ENCODE data around the gene SMC1B.
"Not testable (repeated sequence)": the region's sequence is repeated elsewhere in the genome, so short reads cannot be mapped to it uniquely, and the experiment has no call there.

Gene SMC1B

DNA sequence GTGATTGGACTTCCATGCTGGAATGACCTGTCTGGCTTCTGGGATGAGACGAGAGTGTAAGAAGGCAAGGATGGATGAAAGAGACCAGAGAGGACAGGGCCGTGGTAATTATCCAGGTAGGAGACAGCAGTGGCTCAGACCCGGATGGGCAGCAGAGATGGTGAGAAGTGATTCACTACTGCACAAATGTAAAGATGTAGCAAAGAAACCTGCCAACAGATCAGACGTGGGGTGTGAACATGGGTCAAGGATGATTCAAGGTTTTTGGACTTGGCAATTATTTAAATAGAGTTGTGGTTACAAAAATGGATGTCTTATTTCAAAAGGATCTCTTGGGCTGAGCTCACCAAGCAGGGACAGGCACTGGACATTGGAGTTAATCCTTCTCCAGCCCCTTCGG lies 32.8 kb upstream of the SMC1B start:
- DNase-seq: no peak

DNA sequence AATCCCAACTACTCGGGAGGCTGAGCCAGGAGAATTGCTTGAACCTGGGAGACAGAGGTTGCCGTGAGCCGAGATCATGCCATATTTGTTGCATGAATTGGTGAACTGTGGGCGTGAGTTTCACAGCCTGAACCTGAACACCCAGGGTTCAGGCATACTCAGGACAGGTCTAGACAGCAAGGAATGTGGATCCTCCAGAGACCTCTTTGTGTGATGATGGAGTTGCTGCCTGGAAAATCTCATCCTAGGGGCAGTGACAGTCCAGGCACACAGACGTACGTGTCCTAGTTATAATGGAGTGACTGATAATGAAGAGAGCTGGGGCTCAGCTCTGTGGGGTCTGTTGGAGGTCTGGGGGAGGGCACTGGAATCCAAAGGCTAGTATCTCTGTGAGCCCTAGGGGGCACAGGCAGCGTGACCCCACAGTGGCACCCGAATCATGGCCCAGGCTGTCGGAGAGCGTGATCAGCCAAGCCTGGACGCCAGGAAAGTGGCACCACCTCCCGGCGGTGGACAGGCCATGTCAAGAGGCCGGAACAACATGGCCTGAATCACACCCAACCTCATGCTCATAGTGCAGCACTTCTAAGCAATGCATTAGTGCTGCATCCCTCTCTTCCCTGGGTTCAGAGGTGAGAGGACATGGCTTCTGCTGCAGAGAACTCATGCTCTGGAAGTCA lies 31.8 kb upstream of the SMC1B start:
- no peak for DNase-seq

GRCh38 chr22:45444168-45444567 lies 30.8 kb upstream of the SMC1B start:
- DNase-seq: no peak

DNA sequence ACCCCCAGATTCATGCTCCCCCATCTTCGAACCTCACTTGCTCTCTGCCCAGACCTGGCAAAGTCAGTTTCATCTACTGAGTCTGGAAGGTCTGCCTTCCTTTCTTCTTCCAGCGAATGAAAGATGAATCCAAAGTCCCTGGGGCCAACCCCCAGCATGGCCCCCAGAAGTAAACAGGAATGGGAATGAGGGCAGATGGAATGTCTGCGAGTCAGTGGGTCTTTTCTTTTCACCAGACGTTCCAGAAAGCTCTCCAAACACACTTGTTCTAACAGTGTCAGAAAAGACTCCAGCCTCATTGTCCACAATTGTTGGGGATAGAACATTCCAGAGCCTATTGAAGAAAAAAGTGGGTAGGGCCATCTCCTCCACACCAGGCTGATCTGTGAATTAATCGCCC lies 28.7 kb upstream of the SMC1B start:
- no peak for DNase-seq

DNA sequence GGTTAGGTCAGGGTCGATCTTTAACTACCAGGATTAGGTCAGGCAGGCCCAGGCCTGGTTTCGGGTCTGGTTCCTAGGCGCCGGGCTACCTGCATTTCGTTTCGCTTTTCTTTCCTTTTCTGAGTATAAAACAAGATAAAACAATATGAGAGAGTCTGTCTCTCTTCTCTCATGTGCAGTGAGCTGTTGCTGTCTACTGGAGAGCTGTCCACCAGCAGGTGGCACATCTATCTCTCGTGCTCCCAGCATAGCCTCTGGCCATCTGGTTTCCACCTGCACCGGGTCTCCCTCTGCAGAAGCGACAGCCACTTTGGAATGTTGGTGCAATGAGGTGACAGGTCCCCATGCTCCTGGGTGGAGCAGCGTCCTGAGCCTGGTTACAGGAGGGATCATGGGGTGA lies 27.7 kb upstream of the SMC1B start:
- DNase-seq: peak in 14 of 56 donors; percentile 1 to 31 (median 7)

DNA sequence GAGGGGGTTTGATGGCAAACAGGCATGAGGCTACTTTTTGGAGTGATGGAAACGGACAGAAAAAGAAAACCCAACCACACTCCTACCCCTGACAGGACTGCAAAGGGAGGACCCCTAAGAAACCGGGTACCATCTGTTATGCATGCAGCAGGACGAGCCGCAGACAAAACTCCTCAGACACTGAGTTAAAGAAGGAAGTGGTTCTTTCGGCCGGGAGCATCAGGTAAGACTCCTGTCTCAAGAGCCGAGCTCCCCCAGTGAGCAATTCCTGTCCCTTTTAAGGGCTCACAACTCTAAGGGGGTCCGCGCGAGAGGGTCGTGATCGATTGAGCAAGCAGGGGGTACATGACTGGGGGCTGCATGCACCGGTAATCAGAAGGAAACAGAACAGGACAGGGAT lies 27.3 kb upstream of the SMC1B start:
- not testable (repeated sequence) for DNase-seq

GRCh38 chr22:45438336-45438735 lies 24.9 kb upstream of the SMC1B start:
- no peak for DNase-seq

DNA sequence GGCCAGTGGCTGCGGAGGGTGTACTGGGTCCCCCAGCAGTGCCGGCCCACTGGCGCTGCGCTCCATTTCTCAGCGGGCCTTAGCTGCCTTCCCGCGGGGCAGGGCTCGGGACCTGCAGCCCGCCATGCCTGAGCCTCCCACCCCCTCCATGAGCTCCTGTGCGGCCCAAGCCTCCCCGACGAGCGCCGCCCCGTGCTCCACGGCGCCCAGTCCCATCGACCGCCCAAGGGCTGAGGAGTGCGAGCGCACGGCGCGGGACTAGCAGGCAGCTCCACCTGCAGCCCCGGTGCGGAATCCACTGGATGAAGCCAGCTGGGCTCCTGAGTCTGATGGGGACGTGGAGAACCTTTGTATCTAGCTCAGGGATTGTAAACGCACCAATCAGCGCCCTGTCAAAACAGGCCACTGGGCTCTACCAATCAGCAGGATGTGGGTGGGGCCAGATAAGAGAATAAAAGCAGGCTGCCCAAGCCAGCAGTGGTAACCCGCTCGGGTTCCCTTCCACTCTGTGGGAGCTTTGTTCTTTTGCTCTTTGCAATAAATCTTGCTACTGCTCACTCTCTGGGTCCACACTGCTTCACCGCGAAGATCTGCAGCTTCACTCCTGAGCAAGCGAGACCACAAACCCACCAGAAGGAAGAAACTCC lies 23.6 kb upstream of the SMC1B start:
- not testable (repeated sequence) for DNase-seq

DNA sequence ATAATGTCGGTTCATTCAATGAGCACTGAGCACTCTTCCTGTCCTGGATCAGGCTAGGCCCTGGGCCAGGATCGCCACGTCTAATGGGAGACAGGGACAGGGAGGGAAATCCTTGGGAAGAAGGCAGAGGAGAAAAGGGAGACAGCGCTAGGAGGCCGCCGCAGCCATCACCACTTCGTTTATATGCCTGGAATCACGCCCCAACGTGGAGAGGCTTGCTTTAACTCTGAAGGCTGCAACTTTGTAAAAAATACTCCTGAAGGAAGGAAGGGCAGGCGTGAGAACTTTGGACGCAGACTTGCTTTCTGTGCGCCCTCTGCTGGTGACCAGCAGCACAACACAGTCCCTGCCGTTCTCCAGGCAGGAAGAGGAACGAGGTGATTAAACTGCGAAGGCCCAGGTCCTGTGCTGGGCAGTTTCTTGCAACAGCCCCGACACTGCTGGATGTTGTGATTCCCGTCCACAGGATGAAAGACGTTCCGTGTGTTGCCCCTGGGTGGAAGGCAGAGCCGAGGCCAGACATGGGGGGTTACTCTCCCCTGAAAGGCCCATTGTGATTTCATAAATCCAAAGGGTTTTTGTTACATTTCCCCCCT lies 22.2 kb upstream of the SMC1B start:
- peak in 51 of 56 donors; percentile 9 to 91 (median 60) for DNase-seq

DNA sequence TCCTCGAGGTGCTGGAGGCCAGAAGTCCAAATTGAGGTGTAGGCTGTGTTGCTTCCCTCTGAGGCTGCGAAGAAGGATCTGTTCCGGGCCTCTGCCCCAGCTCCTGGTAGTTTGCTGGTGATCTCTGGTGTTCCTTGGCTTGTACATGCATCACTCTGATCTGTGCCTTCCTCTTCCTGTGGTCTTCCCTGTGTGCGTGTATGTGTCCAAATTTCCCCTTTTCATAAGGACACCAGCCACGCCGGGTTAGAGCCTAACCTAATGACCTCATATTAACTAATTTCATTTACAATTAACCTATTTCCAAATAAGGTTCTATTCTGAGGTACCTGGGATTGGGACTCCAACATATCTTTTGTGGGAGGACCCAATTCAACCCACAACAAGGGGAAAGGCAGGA lies 21.6 kb upstream of the SMC1B start:
- no peak for DNase-seq

- DNase-seq: no peak
Measured at GRCh38 chr22:45430871-45431270, 17.5 kb upstream of the SMC1B start.

- no peak for DNase-seq
Measured at GRCh38 chr22:45429981-45430775, 16.8 kb upstream of the SMC1B start.

GRCh38 chr22:45429424-45429823 lies 16.0 kb upstream of the SMC1B start:
- no peak for DNase-seq

DNA sequence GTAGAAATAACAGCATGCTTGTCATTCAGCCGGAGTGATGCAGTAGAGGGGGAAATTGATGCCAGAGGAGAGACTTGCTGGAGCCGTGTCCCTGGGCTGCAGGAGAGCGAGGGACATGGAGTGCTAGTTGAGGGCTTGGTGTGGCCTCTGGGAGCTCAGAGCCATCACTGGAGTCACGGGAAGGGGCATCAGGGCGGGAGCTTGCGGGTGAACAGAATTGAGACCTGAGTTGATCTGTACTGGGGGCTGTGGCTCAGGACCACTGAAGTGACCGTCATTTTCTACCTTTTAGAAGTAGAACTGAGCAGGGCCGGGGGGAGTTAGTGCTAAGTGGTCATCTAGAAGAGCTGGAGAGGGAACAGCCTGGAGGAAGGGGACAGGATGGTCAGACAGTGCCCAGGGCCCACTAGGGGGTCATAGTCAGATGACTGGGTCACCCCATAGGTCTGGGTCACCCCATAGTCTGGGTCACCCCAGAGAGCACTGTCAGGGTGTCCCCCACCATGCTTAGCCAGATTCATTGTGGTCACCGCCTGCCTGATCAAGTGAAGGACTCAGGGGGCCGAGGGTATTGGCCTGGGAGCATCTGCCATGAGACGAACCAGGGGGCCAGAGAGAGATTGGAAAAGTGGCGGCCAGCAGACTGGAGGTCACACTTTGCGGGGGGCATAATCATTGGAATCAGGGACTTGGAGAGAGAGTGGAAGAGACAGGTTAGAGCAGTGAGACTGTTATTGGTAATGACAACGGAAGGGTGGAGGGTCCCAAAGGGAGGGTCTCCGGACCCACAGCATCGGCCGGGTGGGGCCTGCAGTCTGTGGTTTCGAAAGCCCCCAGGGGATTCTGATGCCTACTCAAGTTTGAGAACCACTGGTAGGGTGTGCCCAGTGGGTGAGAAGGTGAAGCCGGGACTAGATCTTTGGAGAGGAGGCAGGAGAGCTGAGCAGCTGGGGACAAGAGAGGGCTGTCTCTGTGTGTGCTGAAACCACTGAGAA lies 15.3 kb upstream of the SMC1B start:
- no peak for DNase-seq

- no peak for DNase-seq
Measured at GRCh38 chr22:45427114-45427513, 13.7 kb upstream of the SMC1B start.

DNA sequence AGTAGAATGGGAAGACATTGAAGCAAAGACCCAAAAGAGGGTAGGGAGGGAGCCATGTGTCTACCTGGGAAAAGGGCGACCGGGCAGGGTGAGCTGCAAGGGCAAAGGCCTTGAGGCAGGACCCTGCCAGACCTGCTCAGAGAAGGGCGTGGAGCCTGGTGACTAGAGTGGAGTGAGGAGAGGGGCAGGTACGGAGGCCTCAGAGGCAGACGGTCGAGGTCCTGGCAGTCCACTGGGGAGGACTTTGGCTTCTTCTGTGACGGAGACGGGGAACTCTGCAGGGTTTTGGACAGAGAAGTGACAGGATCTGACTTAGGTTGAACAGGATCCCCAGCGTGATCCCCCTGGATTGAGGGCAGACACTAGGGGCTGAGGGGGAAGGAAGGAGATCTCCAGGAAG lies 13.0 kb upstream of the SMC1B start:
- no peak for DNase-seq

GRCh38 chr22:45425531-45426265 lies 12.3 kb upstream of the SMC1B start:
- no peak for DNase-seq

DNA sequence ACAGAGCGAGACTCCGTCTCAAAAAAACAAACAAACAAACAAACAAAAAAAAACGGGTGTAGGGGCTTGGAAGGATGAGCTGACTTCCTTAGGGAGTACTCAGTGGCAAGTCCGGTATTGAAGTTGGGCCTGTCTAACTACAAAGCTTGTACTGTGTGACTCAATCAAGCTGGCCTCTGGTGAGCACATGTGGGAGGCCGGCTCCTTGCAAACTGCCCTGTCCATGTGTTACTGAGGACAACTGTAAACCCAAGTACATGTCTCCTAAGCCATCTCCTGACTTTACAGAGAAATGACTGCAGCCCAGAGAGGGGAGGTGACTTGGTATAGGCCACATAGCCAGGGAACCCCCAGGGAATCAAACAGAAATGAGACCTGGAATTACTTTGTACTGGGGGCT lies 11.7 kb upstream of the SMC1B start:
- DNase-seq: no peak

DNA sequence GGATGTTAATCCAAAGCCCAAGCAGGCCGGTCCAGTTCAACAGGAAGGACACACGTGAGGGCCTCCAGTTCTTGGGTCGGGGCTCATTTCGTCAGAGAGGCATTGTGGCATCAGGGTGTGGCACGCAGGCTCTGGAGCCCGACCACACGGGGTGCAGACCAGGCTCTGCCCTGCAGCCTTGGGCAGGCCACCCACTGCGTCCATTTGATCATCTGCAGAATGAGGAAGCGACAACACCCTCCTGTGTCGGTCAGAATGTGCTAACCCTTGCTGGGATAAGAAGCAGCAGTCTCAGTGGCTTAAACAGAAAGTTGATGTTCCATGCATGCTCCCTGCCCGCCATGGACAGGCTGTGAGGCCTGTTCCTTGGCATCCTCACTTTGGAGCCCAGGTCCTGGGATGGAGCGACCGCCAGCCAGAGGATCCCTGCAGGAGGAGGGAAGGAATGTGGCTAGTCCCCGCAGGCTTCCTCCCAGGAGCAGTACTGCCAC lies 10.9 kb upstream of the SMC1B start:
- DNase-seq: no peak

DNA sequence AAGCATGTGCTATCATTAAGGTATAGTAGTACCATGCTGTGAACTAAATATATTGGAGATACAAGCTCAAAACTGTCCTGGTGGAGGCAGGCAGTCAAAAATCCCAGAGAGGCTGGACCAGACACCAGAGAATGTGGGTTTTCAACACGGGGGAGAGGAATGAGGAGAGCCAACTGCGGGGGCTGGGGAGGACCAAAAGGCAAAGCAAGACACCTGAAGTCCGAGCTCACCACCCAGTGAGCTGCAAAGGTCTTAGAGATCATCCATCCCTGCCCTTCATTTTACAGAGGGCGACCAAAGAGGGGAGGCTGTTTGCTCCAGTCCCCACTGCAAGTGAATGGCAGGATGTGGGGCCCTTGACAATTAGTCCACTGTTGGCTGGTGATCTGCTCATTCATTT lies 10.1 kb upstream of the SMC1B start:
- DNase-seq: no peak

Data from nucleus accumbens (tissue), 56 donors.